Progenitor cell of endocrine pancreas (in vitro differentiated cells): ENCODE measurements around the gene SIM1. TPM values are rescaled to one million over a fixed set of nuclear protein-coding genes. Genes with fewer than 3 reads are reported as not detected.

Experiments
- DNase-seq: peaks from one replicate; pipeline ENCODE4 v3.0.0; 2021; ENCODE audit warnings: low spot score; ENCODE audit not compliant: unreplicated experiment
- H3K27ac Mint-ChIP-seq: 2 replicates; pipeline ENCODE4 v1.8.0; 2021; ENCODE audit warnings: mild to moderate bottlenecking, moderate library complexity, mixed read lengths
- H3K27me3 Mint-ChIP-seq: 2 replicates; pipeline ENCODE4 v1.8.0; 2021; ENCODE audit warnings: mixed read lengths
- H3K36me3 Mint-ChIP-seq: 2 replicates; pipeline ENCODE4 v1.8.0; 2022; ENCODE audit warnings: mixed read lengths; ENCODE audit not compliant: insufficient read depth
- H3K4me1 Mint-ChIP-seq: 2 replicates; pipeline ENCODE4 v1.8.0; 2021; ENCODE audit warnings: low read depth, mixed read lengths
- H3K4me3 Mint-ChIP-seq: 2 replicates; pipeline ENCODE4 v1.8.0; 2021; ENCODE audit warnings: low read depth, mild to moderate bottlenecking, moderate library complexity, mixed read lengths
- H3K9me3 Mint-ChIP-seq: 2 replicates; pipeline ENCODE4 v1.8.0; 2021; ENCODE audit warnings: low read depth, mixed read lengths
- CTCF ChIP-seq: fragments of 200-600 bp; sonication (generic); IDR thresholded peaks from one replicate; pipeline ENCODE4 v1.5.0; 2021; ENCODE audit warnings: antibody characterized with exemption, mild to moderate bottlenecking; ENCODE audit not compliant: unreplicated experiment
- total RNA-seq: library from RNA; stranded (reverse); gene quantifications from 2 replicates; pipeline ENCODE4 v1.2.1, GENCODE V29; 2021

The SIM1 gene
- total RNA-seq, 1 donor from 2014 or later = 6.9 TPM

GRCh38 chr6:100490065-100490464 lies 25.3 kb upstream of the SIM1 start:
- no peak for TF ChIP-seq CTCF
- Mint-ChIP-seq H3K9me3 (peaks cover 7% of the 10 kb centered on the region), H3K27me3 (no peaks in the 10 kb centered on the region), H3K4me1 (peaks cover 22% of the 10 kb centered on the region), H3K27ac (no peak overlapping the region), H3K36me3 (peaks cover 2% of the 10 kb centered on the region), H3K4me3 (no peak overlapping the region)
- no peak for DNase-seq

- Mint-ChIP-seq H3K4me3 (no peak overlapping the region), H3K27ac (no peak overlapping the region), H3K4me1 (peaks cover 20% of the 10 kb centered on the region), H3K9me3 (peaks cover 7% of the 10 kb centered on the region), H3K36me3 (peaks cover 2% of the 10 kb centered on the region), H3K27me3 (no peaks in the 10 kb centered on the region)
- no peak for DNase-seq
- TF ChIP-seq CTCF = no peak
Measured at GRCh38 chr6:100488244-100488643, 23.5 kb upstream of the SIM1 start.

GRCh38 chr6:100487638-100488037 lies 22.9 kb upstream of the SIM1 start:
- Mint-ChIP-seq H3K4me3 (no peak overlapping the region), H3K36me3 (peaks cover 2% of the 10 kb centered on the region), H3K27me3 (no peaks in the 10 kb centered on the region), H3K9me3 (peaks cover 7% of the 10 kb centered on the region), H3K27ac (no peak overlapping the region), H3K4me1 (peaks cover 18% of the 10 kb centered on the region)
- DNase-seq = no peak
- TF ChIP-seq CTCF = no peak

GRCh38 chr6:100485268-100485667 lies 20.5 kb upstream of the SIM1 start:
- no peak for DNase-seq
- peaks cover 5% of the 10 kb centered on the region for H3K4me1 Mint-ChIP-seq
- H3K36me3 Mint-ChIP-seq = peaks cover 2% of the 10 kb centered on the region
- no peaks in the 10 kb centered on the region for H3K27me3 Mint-ChIP-seq
- no peak overlapping the region for H3K27ac Mint-ChIP-seq
- TF ChIP-seq CTCF = no peak
- H3K4me3 Mint-ChIP-seq = no peak overlapping the region
- peaks cover 4% of the 10 kb centered on the region for H3K9me3 Mint-ChIP-seq

GRCh38 chr6:100484474-100484873 lies 19.8 kb upstream of the SIM1 start:
- Mint-ChIP-seq H3K27me3 (no peaks in the 10 kb centered on the region), H3K9me3 (peaks cover 2% of the 10 kb centered on the region), H3K4me3 (no peak overlapping the region), H3K36me3 (peaks cover under 1% of the 10 kb centered on the region), H3K4me1 (peaks cover 5% of the 10 kb centered on the region), H3K27ac (no peak overlapping the region)
- no peak for TF ChIP-seq CTCF
- no peak for DNase-seq
